Neutrophil (primary cell): Measurements from ENCODE around the gene ENDOG.

Experiments used
- H3K27ac ChIP-seq: fragments of 200-600 bp; sonication (generic); 2 replicates; pipeline ENCODE4 v1.5.1; 2016; ENCODE audit warnings: mild to moderate bottlenecking, moderate library complexity
- H3K27me3 ChIP-seq: fragments of 200-600 bp; sonication (generic); 2 replicates; pipeline ENCODE4 v1.6.0; 2016; ENCODE audit warnings: mild to moderate bottlenecking
- H3K36me3 ChIP-seq: fragments of 200-600 bp; sonication (generic); 2 replicates; pipeline ENCODE4 v1.5.1; 2017
- H3K4me1 ChIP-seq, 2 experiments: fragments of 200-600 bp in 1 of 2; sonication (generic) in 1 of 2; 1 replicate in 1 of 2; 2 replicates in 1 of 2; pipeline versions ENCODE4 v1.5.1 to v1.6.1; 2013 to 2016; ENCODE audit warnings: low read depth in 1 of 2, low read length in 1 of 2, mild to moderate bottlenecking in 1 of 2, moderate library complexity in 1 of 2; ENCODE audit not compliant: control insufficient read depth in 1 of 2, insufficient read depth in 1 of 2
- H3K4me3 ChIP-seq, 2 experiments: fragments of 200-600 bp in 1 of 2; sonication (generic) in 1 of 2; 1 replicate in 1 of 2; 2 replicates in 1 of 2; pipeline ENCODE4 v1.5.1; 2013 to 2016; ENCODE audit warnings: low read depth in 1 of 2, low read length in 1 of 2, mild to moderate bottlenecking in 1 of 2, moderate library complexity in 1 of 2
- H3K9me3 ChIP-seq: fragments of 200-600 bp; sonication (generic); 2 replicates; pipeline ENCODE4 v1.5.1; 2016
- TF ChIP-seq, protein P1 (sequence below): fragments of 200-600 bp; sonication (generic); IDR thresholded peaks from 2 replicates; pipeline ENCODE4 v1.5.1; 2016; ENCODE audit warnings: antibody characterized with exemption

The ENDOG gene

DNA sequence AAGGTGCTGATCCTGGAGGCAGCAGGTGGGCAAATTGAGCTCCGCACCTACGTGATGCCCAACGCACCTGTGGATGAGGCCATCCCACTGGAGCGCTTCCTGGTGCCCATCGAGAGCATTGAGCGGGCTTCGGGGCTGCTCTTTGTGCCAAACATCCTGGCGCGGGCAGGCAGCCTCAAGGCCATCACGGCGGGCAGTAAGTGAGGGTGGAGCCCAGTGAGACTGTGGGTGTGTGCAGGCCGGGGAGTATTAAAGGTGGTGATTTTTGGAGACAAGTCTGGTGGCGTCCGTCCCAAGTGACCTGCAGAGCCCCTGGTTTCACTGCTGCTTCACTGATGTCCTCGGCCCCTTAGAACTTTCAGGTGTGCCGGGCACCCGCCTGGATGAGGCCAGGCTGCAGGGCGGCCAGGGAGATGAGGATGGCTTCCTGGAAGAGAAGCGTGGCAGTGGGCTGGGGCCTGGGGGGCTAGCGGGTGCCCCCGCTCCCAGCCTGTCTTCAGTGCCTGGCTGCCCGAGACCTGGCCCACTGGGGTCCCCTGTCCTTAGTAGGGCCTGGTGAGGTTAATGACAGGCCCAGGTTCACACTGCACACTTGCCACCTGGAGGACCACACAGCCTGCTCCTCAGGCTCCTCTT is 4.2 kb downstream of the ENDOG start:
- Histone ChIP-seq H3K27ac (no peak overlapping the region), H3K4me3 (no peak overlapping the region), H3K4me1 (peaks cover 11 to 14% of the 10 kb centered on the region in 2 experiments), H3K27me3 (peaks cover 18% of the 10 kb centered on the region), H3K36me3 (peaks cover 53% of the 10 kb centered on the region), H3K9me3 (no peaks in the 10 kb centered on the region)
- TF ChIP-seq, protein P1, sequence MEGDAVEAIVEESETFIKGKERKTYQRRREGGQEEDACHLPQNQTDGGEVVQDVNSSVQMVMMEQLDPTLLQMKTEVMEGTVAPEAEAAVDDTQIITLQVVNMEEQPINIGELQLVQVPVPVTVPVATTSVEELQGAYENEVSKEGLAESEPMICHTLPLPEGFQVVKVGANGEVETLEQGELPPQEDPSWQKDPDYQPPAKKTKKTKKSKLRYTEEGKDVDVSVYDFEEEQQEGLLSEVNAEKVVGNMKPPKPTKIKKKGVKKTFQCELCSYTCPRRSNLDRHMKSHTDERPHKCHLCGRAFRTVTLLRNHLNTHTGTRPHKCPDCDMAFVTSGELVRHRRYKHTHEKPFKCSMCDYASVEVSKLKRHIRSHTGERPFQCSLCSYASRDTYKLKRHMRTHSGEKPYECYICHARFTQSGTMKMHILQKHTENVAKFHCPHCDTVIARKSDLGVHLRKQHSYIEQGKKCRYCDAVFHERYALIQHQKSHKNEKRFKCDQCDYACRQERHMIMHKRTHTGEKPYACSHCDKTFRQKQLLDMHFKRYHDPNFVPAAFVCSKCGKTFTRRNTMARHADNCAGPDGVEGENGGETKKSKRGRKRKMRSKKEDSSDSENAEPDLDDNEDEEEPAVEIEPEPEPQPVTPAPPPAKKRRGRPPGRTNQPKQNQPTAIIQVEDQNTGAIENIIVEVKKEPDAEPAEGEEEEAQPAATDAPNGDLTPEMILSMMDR: no peak

DNA sequence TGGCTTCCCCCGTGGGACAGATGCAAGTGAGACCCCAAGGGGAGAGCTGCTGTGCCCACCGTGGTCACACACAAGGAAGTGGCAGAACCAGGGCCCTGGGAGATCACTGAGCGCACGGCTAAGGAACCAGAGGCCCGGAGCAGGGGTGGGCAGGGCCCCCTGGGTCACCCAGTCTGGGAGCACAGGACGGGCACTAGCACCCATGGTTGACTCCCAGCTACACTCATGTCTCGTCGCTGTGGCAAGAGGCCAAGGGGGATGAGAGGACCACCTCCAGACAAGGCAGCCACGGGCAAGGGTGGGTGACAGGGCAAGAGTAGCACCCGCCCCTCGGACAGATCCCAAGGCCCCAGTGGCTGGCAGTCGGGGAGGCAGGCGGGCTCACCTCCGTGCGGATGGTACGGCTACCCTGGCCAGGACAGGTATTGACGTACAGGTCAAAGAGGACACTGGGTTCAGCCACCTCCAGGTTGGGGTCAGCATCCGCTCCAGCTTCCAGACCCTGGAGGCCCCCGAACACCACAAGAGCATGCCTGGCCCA is 5.1 kb downstream of the ENDOG start:
- Histone ChIP-seq H3K36me3 (peaks cover 53% of the 10 kb centered on the region), H3K4me3 (no peak overlapping the region), H3K27ac (no peak overlapping the region), H3K27me3 (peaks cover 18% of the 10 kb centered on the region), H3K4me1 (peaks cover 8% of the 10 kb centered on the region in 2 experiments), H3K9me3 (no peaks in the 10 kb centered on the region)
- TF ChIP-seq, protein P1: no peak

DNA sequence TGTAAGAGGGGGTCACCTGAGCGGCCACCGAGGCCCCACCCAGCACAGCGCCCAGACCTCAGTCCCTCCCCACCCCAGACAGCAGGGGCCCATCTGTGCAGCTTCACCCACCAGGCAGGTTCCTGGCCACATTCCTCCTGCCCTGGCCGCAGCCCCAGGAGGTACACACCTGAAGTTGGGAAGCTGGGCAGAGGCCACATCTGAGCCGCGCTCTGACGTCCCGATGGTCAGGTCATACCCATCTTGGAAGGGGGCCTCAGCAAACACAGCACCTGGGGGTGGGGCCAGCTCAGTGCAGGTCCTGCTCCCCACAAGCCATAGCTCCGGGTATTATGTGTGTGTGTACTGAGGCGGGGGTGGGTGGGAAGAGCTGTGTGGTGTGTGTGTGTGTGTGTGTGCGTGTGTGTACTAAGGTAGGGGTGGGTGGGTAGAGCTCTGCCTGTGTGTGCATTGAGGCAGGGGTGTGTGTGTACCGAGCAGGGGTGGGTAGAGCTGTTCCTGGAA is 5.7 kb downstream of the ENDOG start:
- Histone ChIP-seq H3K4me3 (no peak overlapping the region), H3K27ac (no peak overlapping the region), H3K36me3 (peaks cover 53% of the 10 kb centered on the region), H3K27me3 (peaks cover 14% of the 10 kb centered on the region), H3K4me1 (peaks cover 7 to 11% of the 10 kb centered on the region in 2 experiments), H3K9me3 (no peaks in the 10 kb centered on the region)
- TF ChIP-seq, protein P1: no peak

DNA sequence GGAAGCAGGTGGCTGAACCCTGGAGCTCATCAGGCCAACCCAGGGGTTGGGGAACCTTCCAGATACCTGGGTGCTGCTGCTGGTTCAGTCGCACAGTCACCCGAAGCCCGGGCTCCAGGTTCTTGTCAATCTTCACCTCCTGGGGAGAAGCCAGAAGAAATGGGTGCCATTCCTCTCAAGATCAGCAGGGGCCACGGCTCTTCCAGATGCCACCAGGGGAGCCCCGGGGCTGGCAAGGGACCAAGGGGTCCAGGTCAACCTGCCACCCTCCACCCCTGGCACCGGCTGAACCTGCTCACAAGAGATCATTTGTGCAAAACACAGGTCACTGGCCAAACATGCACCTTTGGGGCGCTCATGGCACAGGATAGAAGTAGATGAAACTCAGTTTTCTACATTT is 6.6 kb downstream of the ENDOG start:
- Histone ChIP-seq H3K36me3 (peaks cover 53% of the 10 kb centered on the region), H3K27ac (no peak overlapping the region), H3K9me3 (no peaks in the 10 kb centered on the region), H3K4me3 (no peak overlapping the region), H3K27me3 (peaks cover 5% of the 10 kb centered on the region), H3K4me1 (peaks cover 8 to 14% of the 10 kb centered on the region in 2 experiments)
- TF ChIP-seq, protein P1: no peak

DNA sequence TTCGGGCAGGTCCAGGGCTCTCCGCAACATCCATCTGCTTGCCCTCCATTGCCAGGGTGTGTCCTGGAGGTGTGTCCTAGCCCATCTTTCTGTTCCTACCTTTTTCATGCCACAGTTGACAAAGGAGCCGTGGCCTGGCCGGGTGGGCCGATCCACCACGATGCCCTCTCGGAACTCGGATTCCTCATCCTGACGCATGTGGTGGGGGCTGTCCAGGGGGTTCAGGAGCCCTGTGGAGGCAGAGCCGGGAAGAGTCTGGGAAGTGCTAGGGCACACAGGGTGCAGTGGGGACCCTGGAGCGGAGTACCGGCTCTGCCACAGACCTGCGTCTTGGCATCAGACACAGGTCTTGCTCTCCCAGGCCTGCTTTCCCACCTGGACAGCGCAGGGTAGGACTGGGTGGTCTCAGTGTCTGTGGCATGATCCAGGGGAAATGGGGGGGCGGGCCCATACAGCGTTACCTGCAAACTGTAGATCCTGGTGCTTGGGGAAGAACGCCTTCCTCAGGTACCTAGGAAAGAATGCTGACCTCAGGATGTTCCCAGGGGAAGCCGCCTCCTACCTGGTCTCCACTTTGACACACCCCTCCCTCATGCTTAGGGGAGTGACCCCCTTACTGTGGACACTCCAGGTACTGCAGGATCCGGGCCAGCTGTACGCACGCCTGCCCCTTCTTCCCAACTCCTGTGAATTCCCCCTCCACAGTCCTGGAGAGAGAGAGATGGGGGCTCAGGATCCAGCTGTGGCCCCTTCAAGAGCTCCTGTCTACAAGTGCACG is 7.8 kb downstream of the ENDOG start:
- no peak overlapping the region for H3K27ac ChIP-seq

More for the DNA sequence above, 7.8 kb downstream of the ENDOG start:
- Histone ChIP-seq H3K27me3 (no peaks in the 10 kb centered on the region), H3K4me3 (no peak overlapping the region), H3K36me3 (peaks cover 53% of the 10 kb centered on the region), H3K9me3 (no peaks in the 10 kb centered on the region), H3K4me1 (peaks cover 12 to 20% of the 10 kb centered on the region in 2 experiments)
- TF ChIP-seq, protein P1: no peak
